Measurements from ENCODE around the gene SERP2. TPM values are rescaled to one million over a fixed set of nuclear protein-coding genes. Genes with fewer than 3 reads are reported as not detected.

SERP2 gene
- total RNA-seq, 5 donors from 2014 or later (not counting 1 experiment from before 2014, with no cell fraction given), result 0.44 to 0.65 (median 0.47) TPM; not detected in 2

DNA sequence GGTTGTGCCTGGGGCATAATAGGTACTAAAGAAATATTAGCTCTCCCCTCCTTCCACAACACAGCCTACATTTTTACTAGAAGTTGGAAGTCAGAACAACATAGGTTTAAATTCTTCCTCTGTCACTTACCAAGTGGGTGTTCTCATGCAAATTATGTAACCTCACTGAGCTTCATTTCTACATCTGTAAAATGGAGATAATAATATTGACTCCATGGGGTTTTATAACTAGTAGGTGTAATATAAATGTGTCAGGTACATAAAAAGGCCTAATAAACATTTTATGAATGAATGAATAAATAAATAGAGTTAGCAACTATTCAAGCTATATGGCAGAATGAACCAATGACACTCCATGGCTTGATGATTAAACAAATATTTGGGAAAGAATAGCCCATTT, 27.1 kb upstream of the SERP2 start:
- H3K4me1 ChIP-seq (ENCODE audit: control insufficient read depth in 1 of 2, extremely low read depth in 1 of 2, insufficient read depth in 2 of 2, low read length in 2 of 2), result peaks cover 5 to 7% of the 10 kb centered on the region in 2 experiments
- no peaks in the 10 kb centered on the region for H3K27me3 ChIP-seq (replicated peaks in 1 of 2; ENCODE audit: control insufficient read depth in 2 of 2, extremely low read depth in 1 of 2, insufficient read depth in 2 of 2, low read length in 1 of 2)
- no peak overlapping the region for H3K27ac ChIP-seq (ENCODE audit: low read length)
- H3K4me3 ChIP-seq (ENCODE audit: control insufficient read depth in 1 of 2, extremely low read depth in 1 of 2, low read length in 1 of 2), result no peak overlapping the region
- H3K9me3 Mint-ChIP-seq, result no peaks in the 10 kb centered on the region
- H3K36me3 ChIP-seq (ENCODE audit: control insufficient read depth in 2 of 2, extremely low read depth in 1 of 2, insufficient read depth in 1 of 2, low read length in 1 of 2), result no peaks in the 10 kb centered on the region
- H3K9me3 ChIP-seq, result no peaks in the 10 kb centered on the region
- H3K27ac Mint-ChIP-seq, result no peak overlapping the region
- H3K36me3 Mint-ChIP-seq, result no peaks in the 10 kb centered on the region
- peaks cover 4 to 6% of the 10 kb centered on the region in 2 donors for H3K27me3 Mint-ChIP-seq
- DNase-seq (no peak), ATAC-seq (replicated peaks in 1 of 4) (no peak)
- no peak overlapping the region for H3K4me3 Mint-ChIP-seq
- CTCF ChIA-PET, result no interaction called here
- POLR2A ChIA-PET, result interaction anchor here in 1 of 2 donors (0.7 kb wide), 1 partner anchor 47 kb away, joined by 5 read pairs; no protein-coding TSS in a partner anchor
- peaks cover 8 to 10% (median 9%) of the 10 kb centered on the region in 3 donors for H3K4me1 Mint-ChIP-seq

DNA sequence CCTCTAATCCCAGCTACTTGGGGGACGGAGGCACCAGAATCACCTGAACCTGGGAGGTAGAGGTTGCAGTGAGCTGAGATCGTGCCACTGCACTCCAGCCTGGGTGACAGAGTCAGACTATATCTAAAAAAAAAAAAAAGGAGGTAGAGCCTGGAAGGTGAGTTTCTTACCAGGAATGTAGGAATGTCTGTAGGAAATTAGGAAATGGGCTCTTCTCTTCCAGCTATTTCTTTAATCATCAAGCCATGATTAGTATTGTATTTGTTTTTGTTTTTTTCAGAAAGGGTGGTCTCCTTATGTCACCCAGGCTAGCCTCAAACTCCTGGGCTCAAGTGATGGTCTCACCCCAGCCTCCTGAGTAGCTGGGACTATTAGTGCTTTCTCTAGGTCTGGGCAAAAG, 26.3 kb upstream of the SERP2 start:
- Mint-ChIP-seq H3K36me3 (no peaks in the 10 kb centered on the region), H3K27me3 (peaks cover 4 to 6% of the 10 kb centered on the region in 2 donors), H3K27ac (no peak overlapping the region), H3K4me1 (peaks cover 15 to 18% (median 17%) of the 10 kb centered on the region in 3 donors), H3K9me3 (no peaks in the 10 kb centered on the region), H3K4me3 (no peak overlapping the region)
- CTCF ChIA-PET, result no interaction called here
- H3K4me3 ChIP-seq (ENCODE audit: control insufficient read depth in 1 of 2, extremely low read depth in 1 of 2, low read length in 1 of 2), result no peak overlapping the region
- H3K4me1 ChIP-seq (ENCODE audit: control insufficient read depth in 1 of 2, extremely low read depth in 1 of 2, insufficient read depth in 2 of 2, low read length in 2 of 2), result peaks cover 9 to 13% of the 10 kb centered on the region in 2 experiments
- no peaks in the 10 kb centered on the region for H3K27me3 ChIP-seq (replicated peaks in 1 of 2; ENCODE audit: control insufficient read depth in 2 of 2, extremely low read depth in 1 of 2, insufficient read depth in 2 of 2, low read length in 1 of 2)
- POLR2A ChIA-PET, result interaction anchor here in 1 of 2 donors (0.7 kb wide), 2 partner anchors 46 to 456 kb away, joined by 5 read pairs; no protein-coding TSS in a partner anchor
- DNase-seq (no peak), ATAC-seq (replicated peaks in 1 of 4) (no peak)
- H3K36me3 ChIP-seq (ENCODE audit: control insufficient read depth in 2 of 2, extremely low read depth in 1 of 2, insufficient read depth in 1 of 2, low read length in 1 of 2), result no peaks in the 10 kb centered on the region
- WGBS (ENCODE audit: insufficient coverage), result 90% methylated on average over 2 of the region's 2 CpGs
- no peak overlapping the region for H3K27ac ChIP-seq (ENCODE audit: low read length)
- H3K9me3 ChIP-seq, result no peaks in the 10 kb centered on the region

DNA sequence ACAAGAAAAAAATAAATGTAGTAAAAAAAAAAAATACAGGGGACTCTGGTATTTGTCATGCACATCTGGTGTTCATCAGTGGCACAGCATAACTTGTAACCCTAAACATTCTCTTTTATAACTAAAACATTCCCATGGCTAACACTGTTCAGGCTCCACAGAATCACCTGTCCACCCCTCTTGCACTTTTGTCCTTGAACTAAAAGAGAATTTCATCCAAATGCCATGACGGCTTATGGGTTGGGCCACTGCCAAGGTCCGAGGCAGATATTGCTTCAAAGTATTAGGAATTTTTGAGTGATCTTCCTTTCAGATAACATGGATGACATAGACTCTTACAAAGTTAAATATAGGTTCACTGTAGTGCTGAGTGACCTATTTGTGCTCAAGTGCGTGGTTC, 25.7 kb upstream of the SERP2 start:
- DNase-seq (no peak), ATAC-seq (replicated peaks in 1 of 4) (no peak)
- ChIA-PET CTCF (no interaction called here), POLR2A (interaction anchor here in 1 of 2 donors (0.7 kb wide), 1 partner anchor 457 kb away, joined by 5 read pairs; no protein-coding TSS in a partner anchor)
- peaks cover 4 to 6% of the 10 kb centered on the region in 2 donors for H3K27me3 Mint-ChIP-seq
- Histone ChIP-seq H3K27me3 (replicated peaks in 1 of 2; ENCODE audit: control insufficient read depth in 2 of 2, extremely low read depth in 1 of 2, insufficient read depth in 2 of 2, low read length in 1 of 2) (no peaks in the 10 kb centered on the region), H3K9me3 (no peaks in the 10 kb centered on the region), H3K36me3 (ENCODE audit: control insufficient read depth in 2 of 2, extremely low read depth in 1 of 2, insufficient read depth in 1 of 2, low read length in 1 of 2) (no peaks in the 10 kb centered on the region), H3K4me3 (ENCODE audit: control insufficient read depth in 1 of 2, extremely low read depth in 1 of 2, low read length in 1 of 2) (no peak overlapping the region), H3K4me1 (ENCODE audit: control insufficient read depth in 1 of 2, extremely low read depth in 1 of 2, insufficient read depth in 2 of 2, low read length in 2 of 2) (peaks cover 14 to 17% of the 10 kb centered on the region in 2 experiments), H3K27ac (ENCODE audit: low read length) (no peak overlapping the region)
- H3K36me3 Mint-ChIP-seq, result no peaks in the 10 kb centered on the region
- no peak overlapping the region for H3K27ac Mint-ChIP-seq
- no peaks in the 10 kb centered on the region for H3K9me3 Mint-ChIP-seq
- no CpG with 5 or more reads among the region's 3 CpGs for WGBS (ENCODE audit: insufficient coverage)
- peaks cover 20 to 24% (median 23%) of the 10 kb centered on the region in 3 donors for H3K4me1 Mint-ChIP-seq
- H3K4me3 Mint-ChIP-seq, result no peak overlapping the region

- ATAC-seq (replicated peaks in 1 of 4) (peak in 2 of 4 experiments; percentile 38 to 70), DNase-seq (peak in 1 of 35 experiments; percentile 7)
- H3K4me1 ChIP-seq (ENCODE audit: control insufficient read depth in 1 of 2, extremely low read depth in 1 of 2, insufficient read depth in 2 of 2, low read length in 2 of 2), result peaks cover 14 to 17% of the 10 kb centered on the region in 2 experiments
- no peak overlapping the region for H3K4me3 Mint-ChIP-seq
- H3K27ac Mint-ChIP-seq, result no peak overlapping the region
- H3K36me3 Mint-ChIP-seq, result no peaks in the 10 kb centered on the region
- ChIA-PET CTCF (interaction anchor here in 1 of 2 donors (1.0 kb wide), 1 partner anchor 45 kb away, joined by 3 read pairs; no protein-coding TSS in a partner anchor), POLR2A (interaction anchor here (0.6 kb wide), 2 partner anchors 84 to 440 kb away, joined by 3 to 6 read pairs; no protein-coding TSS in a partner anchor)
- H3K4me1 Mint-ChIP-seq, result peaks cover 20 to 26% (median 24%) of the 10 kb centered on the region in 3 donors
- WGBS (ENCODE audit: insufficient coverage), result 83% methylated on average over 5 of the region's 9 CpGs
- no peaks in the 10 kb centered on the region for H3K9me3 Mint-ChIP-seq
- H3K4me3 ChIP-seq (ENCODE audit: control insufficient read depth in 1 of 2, extremely low read depth in 1 of 2, low read length in 1 of 2), result no peak overlapping the region
- no peak overlapping the region for H3K27ac ChIP-seq (ENCODE audit: low read length)
- no peaks in the 10 kb centered on the region for H3K9me3 ChIP-seq
- no peaks in the 10 kb centered on the region for H3K36me3 ChIP-seq (ENCODE audit: control insufficient read depth in 2 of 2, extremely low read depth in 1 of 2, insufficient read depth in 1 of 2, low read length in 1 of 2)
- no peaks in the 10 kb centered on the region for H3K27me3 ChIP-seq (replicated peaks in 1 of 2; ENCODE audit: control insufficient read depth in 2 of 2, extremely low read depth in 1 of 2, insufficient read depth in 2 of 2, low read length in 1 of 2)
- peaks cover 3% of the 10 kb centered on the region in 2 donors for H3K27me3 Mint-ChIP-seq
These were observed 22.7 kb upstream of the SERP2 start for GRCh38 chr13:44350775-44351504.

DNA sequence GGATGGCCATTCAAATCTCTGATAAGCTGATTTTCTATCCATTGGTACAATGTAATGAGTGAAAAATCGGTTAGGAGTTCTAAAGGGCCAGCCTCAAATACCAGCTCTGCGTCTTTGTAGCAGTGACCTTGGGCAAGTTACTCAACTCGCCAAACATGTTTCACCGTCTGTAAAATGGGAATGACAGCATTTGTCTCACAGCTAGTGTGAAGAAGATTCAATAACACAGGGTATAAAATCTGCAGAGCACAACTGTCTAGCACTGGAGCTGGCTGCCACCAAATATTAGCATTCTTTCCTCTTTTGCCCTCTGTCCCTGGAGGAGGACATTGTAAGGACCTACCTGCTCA, 22.1 kb upstream of the SERP2 start:
- ChIA-PET CTCF (interaction anchor here in 1 of 2 donors (1.0 kb wide), 1 partner anchor 45 kb away, joined by 3 read pairs; no protein-coding TSS in a partner anchor), POLR2A (interaction anchor here in 1 of 2 donors (0.6 kb wide), 2 partner anchors 44 to 213 kb away, joined by 3 to 14 read pairs; no protein-coding TSS in a partner anchor)
- DNase-seq, result no peak
- WGBS (ENCODE audit: insufficient coverage), result 100% methylated on average over 3 of the region's 4 CpGs
- no peaks in the 10 kb centered on the region for H3K9me3 ChIP-seq
- H3K4me1 ChIP-seq (ENCODE audit: control insufficient read depth in 1 of 2, extremely low read depth in 1 of 2, insufficient read depth in 2 of 2, low read length in 2 of 2), result peaks cover 14 to 17% of the 10 kb centered on the region in 2 experiments
- Mint-ChIP-seq H3K4me3 (no peak overlapping the region), H3K4me1 (peaks cover 20 to 26% (median 24%) of the 10 kb centered on the region in 3 donors), H3K27ac (no peak overlapping the region), H3K9me3 (no peaks in the 10 kb centered on the region), H3K36me3 (no peaks in the 10 kb centered on the region), H3K27me3 (peaks cover 3 to 7% of the 10 kb centered on the region in 2 donors)
- no peak overlapping the region for H3K4me3 ChIP-seq (ENCODE audit: control insufficient read depth in 1 of 2, extremely low read depth in 1 of 2, low read length in 1 of 2)
- no peak for ATAC-seq (replicated peaks in 1 of 4)
- H3K27ac ChIP-seq (ENCODE audit: low read length), result peak overlapping the region; percentile 3
- no peaks in the 10 kb centered on the region for H3K36me3 ChIP-seq (ENCODE audit: control insufficient read depth in 2 of 2, extremely low read depth in 1 of 2, insufficient read depth in 1 of 2, low read length in 1 of 2)
- no peaks in the 10 kb centered on the region for H3K27me3 ChIP-seq (replicated peaks in 1 of 2; ENCODE audit: control insufficient read depth in 2 of 2, extremely low read depth in 1 of 2, insufficient read depth in 2 of 2, low read length in 1 of 2)

DNA sequence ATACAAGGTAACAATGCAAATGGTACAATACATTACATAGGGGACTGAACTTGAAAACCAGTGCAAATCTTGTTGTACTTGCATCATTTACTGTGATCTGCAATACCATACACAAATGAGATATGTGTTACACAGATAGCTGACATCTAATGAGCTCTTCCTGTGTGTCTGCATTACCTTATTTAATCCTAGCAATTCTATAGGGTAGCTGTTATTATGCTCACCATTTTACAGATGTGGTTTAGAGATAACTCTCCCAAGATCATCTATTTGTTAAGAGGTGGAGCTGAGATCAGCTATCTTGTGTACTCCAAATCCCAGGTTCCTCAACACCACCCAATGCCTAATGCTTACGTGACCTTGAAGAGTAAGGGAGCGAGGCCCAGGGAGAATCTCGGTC, 21.4 kb upstream of the SERP2 start:
- ChIA-PET POLR2A (interaction anchor here in 1 of 2 donors (0.6 kb wide), 2 partner anchors 43 to 214 kb away, joined by 3 to 14 read pairs; no protein-coding TSS in a partner anchor), CTCF (interaction anchor here in 1 of 2 donors (1.0 kb wide), 1 partner anchor 46 kb away, joined by 3 read pairs; no protein-coding TSS in a partner anchor)
- DNase-seq, result peak in 1 of 35 experiments; percentile 6
- no peaks in the 10 kb centered on the region for H3K9me3 Mint-ChIP-seq
- whole genome bisulfite sequencing (ENCODE audit: insufficient coverage), result no CpG with 5 or more reads among the region's 3 CpGs
- no peak overlapping the region for H3K4me3 Mint-ChIP-seq
- Histone ChIP-seq H3K9me3 (no peaks in the 10 kb centered on the region), H3K27me3 (replicated peaks in 1 of 2; ENCODE audit: control insufficient read depth in 2 of 2, extremely low read depth in 1 of 2, insufficient read depth in 2 of 2, low read length in 1 of 2) (no peaks in the 10 kb centered on the region), H3K36me3 (ENCODE audit: control insufficient read depth in 2 of 2, extremely low read depth in 1 of 2, insufficient read depth in 1 of 2, low read length in 1 of 2) (no peaks in the 10 kb centered on the region), H3K4me3 (ENCODE audit: control insufficient read depth in 1 of 2, extremely low read depth in 1 of 2, low read length in 1 of 2) (no peak overlapping the region), H3K4me1 (ENCODE audit: control insufficient read depth in 1 of 2, extremely low read depth in 1 of 2, insufficient read depth in 2 of 2, low read length in 2 of 2) (peaks cover 14 to 17% of the 10 kb centered on the region in 2 experiments), H3K27ac (ENCODE audit: low read length) (peak overlapping the region; percentile 32)
- peak in 2 of 4 experiments; percentile 43 to 61 for ATAC-seq (replicated peaks in 1 of 4)
- no peaks in the 10 kb centered on the region for H3K36me3 Mint-ChIP-seq
- H3K4me1 Mint-ChIP-seq, result peaks cover 20 to 26% (median 24%) of the 10 kb centered on the region in 3 donors
- H3K27me3 Mint-ChIP-seq, result peaks cover 3 to 10% of the 10 kb centered on the region in 2 donors
- H3K27ac Mint-ChIP-seq, result no peak overlapping the region

Measured in T-cell (primary cell).